Neural crest cell (in vitro differentiated cells): ENCODE results near the gene LRRC1. TPM values are rescaled to one million over a fixed set of nuclear protein-coding genes. Genes with fewer than 3 reads are reported as not detected.
A peak's percentile ranks its signal among the peaks of the same experiment; 100 is the strongest.
"Not testable (repeated sequence)": the region's sequence is repeated elsewhere in the genome, so short reads cannot be mapped to it uniquely, and the experiment has no call there.

Experiments
- DNase-seq: peaks from one replicate; pipeline ENCODE4 v3.0.0; 2021; ENCODE audit warnings: low read depth, mixed read lengths, low spot score
- H3K27ac Mint-ChIP-seq: one replicate; pipeline ENCODE4 v1.8.0; 2021; ENCODE audit warnings: mild to moderate bottlenecking, mixed read lengths; ENCODE audit not compliant: unreplicated experiment
- H3K27me3 Mint-ChIP-seq: 2 replicates; pipeline ENCODE4 v1.8.0; 2021; ENCODE audit warnings: low read depth, mild to moderate bottlenecking, mixed read lengths
- H3K36me3 Mint-ChIP-seq: 2 replicates; pipeline ENCODE4 v1.8.0; 2021; ENCODE audit warnings: low read depth, mild to moderate bottlenecking, mixed read lengths
- H3K4me1 Mint-ChIP-seq: 2 replicates; pipeline ENCODE4 v1.8.0; 2021; ENCODE audit warnings: mixed read lengths
- H3K4me3 Mint-ChIP-seq: one replicate; pipeline ENCODE4 v1.8.0; 2021; ENCODE audit warnings: mild to moderate bottlenecking, mixed read lengths
- H3K9me3 Mint-ChIP-seq: 2 replicates; pipeline ENCODE4 v1.8.0; 2021; ENCODE audit warnings: mixed read lengths
- total RNA-seq: library from RNA; stranded (reverse); gene quantifications from 2 replicates; pipeline ENCODE4 v1.2.1, GENCODE V29; 2021
- TF ChIP-seq, protein P1 (sequence below): fragments of 200-600 bp; sonication (generic); conservative IDR thresholded peaks from 2 replicates; pipeline ENCODE4 v1.5.0; 2021; ENCODE audit warnings: antibody characterized with exemption, mild to moderate bottlenecking

LRRC1 gene
- total RNA-seq, 1 donor from 2014 or later: 6.6 TPM

DNA sequence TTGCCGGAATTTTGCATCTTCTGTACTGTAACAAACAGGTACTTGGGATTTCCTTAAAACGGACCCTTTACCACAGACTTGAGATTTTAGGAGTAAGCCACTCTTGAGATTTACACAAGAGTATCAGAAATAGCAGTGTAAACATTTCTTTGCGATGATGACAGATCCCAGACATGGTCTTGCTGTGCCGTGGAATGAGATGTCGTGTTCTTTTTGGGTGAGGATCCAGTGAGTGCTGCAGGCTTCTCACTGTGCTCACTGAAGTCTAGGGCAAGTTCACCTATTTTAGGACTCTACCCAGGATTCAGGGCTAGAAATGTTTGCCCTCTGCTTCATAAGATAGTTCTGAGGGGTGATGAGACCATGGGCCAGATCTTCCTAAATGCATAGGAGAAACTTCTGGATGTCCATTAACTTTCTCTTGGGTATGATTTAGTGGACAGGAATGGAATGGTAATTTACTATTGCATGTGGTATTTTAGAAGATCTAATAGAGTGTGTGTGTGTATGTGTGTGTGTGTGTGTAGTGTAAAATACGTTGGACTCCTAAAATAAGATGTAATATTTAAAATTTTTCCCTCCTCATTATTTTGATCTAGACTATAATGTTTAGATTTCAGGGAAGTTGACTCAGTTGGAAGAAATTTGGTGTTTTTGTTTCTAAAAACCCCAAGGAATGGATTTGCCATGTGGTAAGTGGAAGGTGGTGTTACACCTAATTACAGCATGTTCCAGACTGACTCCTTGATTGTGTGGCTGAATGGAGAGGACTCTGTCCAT, 8.5 kb downstream of the LRRC1 start:
- H3K4me1 Mint-ChIP-seq: peaks cover 31% of the 10 kb centered on the region
- peaks cover 2% of the 10 kb centered on the region for H3K9me3 Mint-ChIP-seq
- peaks cover 3% of the 10 kb centered on the region for H3K36me3 Mint-ChIP-seq
- no peak overlapping the region for H3K4me3 Mint-ChIP-seq
- TF ChIP-seq, protein P1, sequence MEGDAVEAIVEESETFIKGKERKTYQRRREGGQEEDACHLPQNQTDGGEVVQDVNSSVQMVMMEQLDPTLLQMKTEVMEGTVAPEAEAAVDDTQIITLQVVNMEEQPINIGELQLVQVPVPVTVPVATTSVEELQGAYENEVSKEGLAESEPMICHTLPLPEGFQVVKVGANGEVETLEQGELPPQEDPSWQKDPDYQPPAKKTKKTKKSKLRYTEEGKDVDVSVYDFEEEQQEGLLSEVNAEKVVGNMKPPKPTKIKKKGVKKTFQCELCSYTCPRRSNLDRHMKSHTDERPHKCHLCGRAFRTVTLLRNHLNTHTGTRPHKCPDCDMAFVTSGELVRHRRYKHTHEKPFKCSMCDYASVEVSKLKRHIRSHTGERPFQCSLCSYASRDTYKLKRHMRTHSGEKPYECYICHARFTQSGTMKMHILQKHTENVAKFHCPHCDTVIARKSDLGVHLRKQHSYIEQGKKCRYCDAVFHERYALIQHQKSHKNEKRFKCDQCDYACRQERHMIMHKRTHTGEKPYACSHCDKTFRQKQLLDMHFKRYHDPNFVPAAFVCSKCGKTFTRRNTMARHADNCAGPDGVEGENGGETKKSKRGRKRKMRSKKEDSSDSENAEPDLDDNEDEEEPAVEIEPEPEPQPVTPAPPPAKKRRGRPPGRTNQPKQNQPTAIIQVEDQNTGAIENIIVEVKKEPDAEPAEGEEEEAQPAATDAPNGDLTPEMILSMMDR: no peak
- DNase-seq: no peak
- no peaks in the 10 kb centered on the region for H3K27me3 Mint-ChIP-seq
- H3K27ac Mint-ChIP-seq: no peak overlapping the region

- DNase-seq: no peak
- H3K4me1 Mint-ChIP-seq: peaks cover 27% of the 10 kb centered on the region
- H3K36me3 Mint-ChIP-seq: no peaks in the 10 kb centered on the region
- H3K4me3 Mint-ChIP-seq: no peak overlapping the region
- TF ChIP-seq, protein P1: no peak
- H3K27ac Mint-ChIP-seq: no peak overlapping the region
- no peaks in the 10 kb centered on the region for H3K27me3 Mint-ChIP-seq
- peaks cover 2% of the 10 kb centered on the region for H3K9me3 Mint-ChIP-seq
Observed at GRCh38 chr6:53805016-53805415, 10.2 kb downstream of the LRRC1 start.

DNA sequence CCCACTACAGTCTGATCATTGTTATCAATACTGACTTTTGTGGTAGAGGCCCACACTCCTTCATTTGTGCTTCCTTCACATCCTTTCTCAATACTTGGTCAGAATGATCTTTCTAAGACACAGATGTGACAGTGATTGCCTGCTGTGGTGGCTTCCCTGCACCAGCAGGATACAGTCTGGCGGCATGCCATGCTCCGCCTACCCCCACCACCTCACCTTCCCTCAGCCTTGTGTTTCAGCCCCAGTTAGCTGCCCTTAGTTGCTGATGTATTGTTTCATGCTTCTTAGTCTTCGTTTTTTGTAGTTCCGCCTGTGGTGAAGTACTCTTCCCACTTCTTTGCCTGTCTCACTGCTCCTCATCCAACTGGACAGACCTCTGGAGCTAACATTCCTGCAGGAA, 10.9 kb downstream of the LRRC1 start:
- Mint-ChIP-seq H3K27me3 (no peaks in the 10 kb centered on the region), H3K4me3 (no peak overlapping the region), H3K36me3 (no peaks in the 10 kb centered on the region), H3K9me3 (peaks cover 2% of the 10 kb centered on the region), H3K27ac (no peak overlapping the region), H3K4me1 (peaks cover 26% of the 10 kb centered on the region)
- no peak for DNase-seq
- TF ChIP-seq, protein P1: no peak

GRCh38 chr6:53807606-53808005, 12.8 kb downstream of the LRRC1 start:
- Mint-ChIP-seq H3K4me1 (peaks cover 22% of the 10 kb centered on the region), H3K27ac (peak overlapping the region; percentile 25)
- not testable (repeated sequence) for H3K9me3 Mint-ChIP-seq, DNase-seq, H3K4me3 Mint-ChIP-seq, H3K36me3 Mint-ChIP-seq, H3K27me3 Mint-ChIP-seq

- Mint-ChIP-seq H3K4me1 (peaks cover 19% of the 10 kb centered on the region), H3K27ac (peak overlapping the region; percentile 16), H3K4me3 (no peak overlapping the region), H3K9me3 (peaks cover under 1% of the 10 kb centered on the region), H3K27me3 (no peaks in the 10 kb centered on the region), H3K36me3 (no peaks in the 10 kb centered on the region)
- DNase-seq: no peak
- TF ChIP-seq, protein P1: no peak
Observed at GRCh38 chr6:53808302-53808881, 13.6 kb downstream of the LRRC1 start.

DNA sequence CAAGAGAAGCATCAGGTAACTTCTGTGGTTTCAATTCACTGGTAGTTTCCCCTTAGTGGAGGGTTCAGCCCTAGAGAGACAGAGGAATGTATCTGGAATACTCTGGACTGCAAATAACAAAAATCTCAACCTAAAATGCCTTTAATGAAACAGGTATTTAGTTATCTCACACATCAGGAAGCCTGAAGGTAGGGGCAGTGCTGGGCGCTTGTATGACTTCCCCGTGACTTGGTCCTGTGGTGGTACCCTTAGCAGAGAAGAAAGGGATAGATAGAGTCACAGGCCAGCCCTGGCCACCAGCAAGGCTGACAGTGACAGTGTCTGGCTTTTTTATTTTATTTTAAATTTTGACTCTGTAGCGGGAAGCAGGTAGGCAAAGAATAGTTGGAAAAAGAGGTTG, 14.9 kb downstream of the LRRC1 start:
- no peak overlapping the region for H3K27ac Mint-ChIP-seq
- no peaks in the 10 kb centered on the region for H3K36me3 Mint-ChIP-seq
- no peaks in the 10 kb centered on the region for H3K27me3 Mint-ChIP-seq
- H3K4me3 Mint-ChIP-seq: no peak overlapping the region
- no peaks in the 10 kb centered on the region for H3K9me3 Mint-ChIP-seq
- TF ChIP-seq, protein P1: no peak
- no peak for DNase-seq
- peaks cover 18% of the 10 kb centered on the region for H3K4me1 Mint-ChIP-seq
